Spleen (tissue), 11 donors: ENCODE measurements around the gene ZMYND8. TPM values are rescaled to one million over a fixed set of nuclear protein-coding genes. Genes with fewer than 3 reads are reported as not detected.

Experiments
- DNase-seq: peaks from one replicate; pipeline ENCODE4 v3.0.0-alpha.2; 2020
- H3K27ac ChIP-seq, 8 donors: fragments of 200-600 bp; sonication (generic) in 7 of 8; 1 replicate in 4 of 8; 2 replicates in 4 of 8; pipeline versions ENCODE4 v1.5.0 to v1.8.0; 2016 to 2021; ENCODE audit warnings: inconsistent platforms in 4 of 8, mild to moderate bottlenecking in 4 of 8, moderate library complexity in 1 of 8
- H3K27me3 ChIP-seq, 7 donors: fragments of 200-600 bp; sonication (generic) in 6 of 7; replicated peaks in 1 of 7; 1 replicate in 4 of 7; 2 replicates in 3 of 7; pipeline versions ENCODE4 v1.5.0 to v1.8.0; 2016 to 2021; ENCODE audit warnings: inconsistent platforms in 3 of 7, mild to moderate bottlenecking in 1 of 7
- H3K36me3 ChIP-seq, 6 donors: fragments of 200-600 bp; sonication (generic) in 5 of 6; 1 replicate in 4 of 6; 2 replicates in 2 of 6; pipeline versions ENCODE4 v1.5.0 to v1.8.0; 2016 to 2021; ENCODE audit warnings: inconsistent platforms in 2 of 6
- H3K4me1 ChIP-seq, 6 donors: fragments of 200-600 bp; sonication (generic) in 5 of 6; 1 replicate in 3 of 6; 2 replicates in 3 of 6; pipeline versions ENCODE4 v1.5.0 to v1.8.0; 2016 to 2021; ENCODE audit warnings: inconsistent platforms in 3 of 6
- H3K4me3 ChIP-seq, 8 donors: fragments of 200-600 bp; sonication (generic) in 7 of 8; 1 replicate in 4 of 8; 2 replicates in 4 of 8; pipeline versions ENCODE4 v1.5.0 to v1.8.0; 2016 to 2021; ENCODE audit warnings: inconsistent platforms in 4 of 8, mild to moderate bottlenecking in 4 of 8, moderate library complexity in 2 of 8
- H3K9me3 ChIP-seq, 8 donors: fragments of 200-600 bp; sonication (generic) in 7 of 8; 1 replicate in 4 of 8; 2 replicates in 4 of 8; pipeline versions ENCODE4 v1.5.0 to v1.8.0; 2016 to 2021; ENCODE audit warnings: inconsistent platforms in 4 of 8
- CTCF ChIP-seq, 11 experiments: fragments of 200-600 bp in 7 of 11; fragments of 450-650 bp in 4 of 11; sonication (generic) in 4 of 11; IDR thresholded peaks in 8 of 11; conservative IDR thresholded peaks in 3 of 11; 1 replicate in 7 of 11; 2 replicates in 4 of 11; pipeline versions ENCODE4 v1.4.0 to v1.8.0; 2016 to 2021; ENCODE audit warnings: antibody characterized with exemption in 11 of 11, inconsistent platforms in 4 of 11, mild to moderate bottlenecking in 1 of 11
- POLR2A ChIP-seq, 3 donors: fragments of 450-650 bp; IDR thresholded peaks; one replicate each; pipeline ENCODE4 v1.5.1; 2017; ENCODE audit warnings: antibody characterized with exemption in 3 of 3, mild to moderate bottlenecking in 1 of 3
- POLR2AphosphoS5 ChIP-seq, 3 donors: sonication (generic); formaldehyde crosslinking; IDR thresholded peaks; one replicate each; pipeline ENCODE4 v1.5.1; 2017; ENCODE audit warnings: antibody characterized with exemption in 3 of 3
- WGBS, 5 donors: extraction: QIAGEN DNeasy Blood & Tissue Kit in 3 of 5; methylation state at CpG; one replicate each; pipeline versions ENCODE4 v1.1.5 to v1.1.7; 2013 to 2018; 5-methylcytosine and 5-hydroxymethylcytosine counted together
- intact Hi-C: fragments of 100-400 bp; cut with DNase I; formaldehyde crosslinking; loops from one replicate; pipeline ENCODE4 v1.15.0; 2023; ENCODE audit warnings: low total_unique reads
- polyA plus RNA-seq, 3 donors: library from polyadenylated mRNA; stranded (reverse); fragments of 200-250 nt; gene quantifications; one replicate each; pipeline ENCODE4 v1.2.1, GENCODE V29; 2013
- total RNA-seq, 7 donors: library from RNA; depleted of rRNA in 3 of 7; stranded (reverse); fragments of >200 nt in 3 of 7; fragmentation: NEBNext Ultra II Directional in 4 of 7; extraction: Animal tissue kit (Norgen Biotek cat#: 25700) in 4 of 7; gene quantifications; one replicate each; pipeline versions ENCODE4 v1.1.0 to v1.2.1, GENCODE V29; 2016 to 2021
- donor health status: healthy with polysubstance abuse.
- donor health status: DM: no; HTN: no; CAD: no; lungs with moderate emphysema.
- donor health status: DM: no; HTN: no; CAD: no.
- donor health status: Bipolar disorder and iron deficiency.
- donor health status: healthy.
- donor health status: DM: no; HTN: no; CAD: no.
- donor health status: DM: yes; HTN: yes; CAD: no.

ZMYND8 gene
- total and polyA plus RNA-seq, 10 donors = 12.5 to 64.0 (median 46.8) TPM

GRCh38 chr20:47231382-47232039 lies 125.0 kb downstream of the ZMYND8 start:
- TF ChIP-seq POLR2AphosphoS5 (IDR thresholded peaks at IDR 0.05) (no peak), POLR2A (IDR thresholded peaks at IDR 0.05) (no peak), CTCF (IDR thresholded peaks at IDR 0.05 in 8 of 11, conservative IDR thresholded peaks at IDR 0.05 in 3 of 11) (no peak)
- WGBS, 5 donors = 91 to 97% (median 97%) methylated on average over 16 of the region's 16 CpGs
- no peaks in the 10 kb centered on the region for H3K27me3 ChIP-seq
- H3K4me3 ChIP-seq = no peak overlapping the region
- intact Hi-C loops = no loop called here
- no peak for DNase-seq
- H3K36me3 ChIP-seq = peaks cover 7 to 100% (median 92%) of the 10 kb centered on the region in 6 donors
- no peaks in the 10 kb centered on the region for H3K9me3 ChIP-seq
- H3K27ac ChIP-seq = no peak overlapping the region
- H3K4me1 ChIP-seq = no peaks in the 10 kb centered on the region

- H3K27me3 ChIP-seq = no peaks in the 10 kb centered on the region
- peaks cover 0 to 4% (median 0%) of the 10 kb centered on the region in 6 donors for H3K4me1 ChIP-seq
- H3K27ac ChIP-seq = peak overlapping the region in 1 of 8 donors; percentile 4
- no peak for DNase-seq
- TF ChIP-seq POLR2A (IDR thresholded peaks at IDR 0.05) = no peak
- TF ChIP-seq POLR2AphosphoS5 (IDR thresholded peaks at IDR 0.05) = no peak
- no peak for TF ChIP-seq CTCF (IDR thresholded peaks at IDR 0.05 in 8 of 11, conservative IDR thresholded peaks at IDR 0.05 in 3 of 11)
- intact Hi-C loops = no loop called here
- H3K4me3 ChIP-seq = no peak overlapping the region
- no peaks in the 10 kb centered on the region for H3K9me3 ChIP-seq
- 81 to 89% (median 88%) methylated on average over 8 of the region's 8 CpGs for WGBS, 5 donors
- H3K36me3 ChIP-seq = peaks cover 3 to 100% (median 92%) of the 10 kb centered on the region in 6 donors
Measured at GRCh38 chr20:47230811-47231256, 125.7 kb downstream of the ZMYND8 start.

- no peak for DNase-seq
- Histone ChIP-seq H3K9me3 (no peaks in the 10 kb centered on the region), H3K27ac (no peak overlapping the region), H3K27me3 (no peaks in the 10 kb centered on the region), H3K4me3 (no peak overlapping the region), H3K4me1 (peaks cover 0 to 15% (median 0%) of the 10 kb centered on the region in 6 donors), H3K36me3 (peaks cover 0 to 100% (median 88%) of the 10 kb centered on the region in 6 donors)
- intact Hi-C loops = no loop called here
- TF ChIP-seq POLR2AphosphoS5 (IDR thresholded peaks at IDR 0.05) (no peak), POLR2A (IDR thresholded peaks at IDR 0.05) (no peak), CTCF (IDR thresholded peaks at IDR 0.05 in 8 of 11, conservative IDR thresholded peaks at IDR 0.05 in 3 of 11) (no peak)
- WGBS, 5 donors = 84 to 89% (median 86%) methylated on average over 5 of the region's 5 CpGs
Measured at GRCh38 chr20:47228654-47229053, 127.8 kb downstream of the ZMYND8 start.

- Histone ChIP-seq H3K4me1 (peaks cover 0 to 15% (median 0%) of the 10 kb centered on the region in 6 donors), H3K36me3 (peaks cover 0 to 100% (median 90%) of the 10 kb centered on the region in 6 donors), H3K9me3 (no peaks in the 10 kb centered on the region), H3K27ac (no peak overlapping the region), H3K4me3 (no peak overlapping the region), H3K27me3 (no peaks in the 10 kb centered on the region)
- WGBS, 5 donors = 93 to 96% (median 95%) methylated on average over 9 of the region's 9 CpGs
- TF ChIP-seq POLR2AphosphoS5 (IDR thresholded peaks at IDR 0.05) (no peak), POLR2A (IDR thresholded peaks at IDR 0.05) (no peak), CTCF (IDR thresholded peaks at IDR 0.05 in 8 of 11, conservative IDR thresholded peaks at IDR 0.05 in 3 of 11) (no peak)
- no peak for DNase-seq
- intact Hi-C loops = no loop called here
Measured at GRCh38 chr20:47227576-47227975, 128.9 kb downstream of the ZMYND8 start.
